Hepatocyte (in vitro differentiated cells): ENCODE measurements around the gene ITGA7. TPM values are rescaled to one million over a fixed set of nuclear protein-coding genes. Genes with fewer than 3 reads are reported as not detected.

ENCODE experiments used
- DNase-seq: peaks from one replicate; pipeline ENCODE4 v3.0.0-alpha.2; 2016; ENCODE audit warnings: low spot score
- H2AFZ ChIP-seq: fragments of 200-600 bp; sonication (generic); 2 replicates; pipeline ENCODE4 v1.6.0; 2016; ENCODE audit warnings: antibody characterized with exemption, mild to moderate bottlenecking
- H3K27ac ChIP-seq: fragments of 200-600 bp; sonication (generic); 2 replicates; pipeline ENCODE4 v1.5.1; 2016; ENCODE audit warnings: mild to moderate bottlenecking
- H3K27me3 ChIP-seq: fragments of 200-600 bp; sonication (generic); 2 replicates; pipeline ENCODE4 v1.6.1; 2016
- H3K36me3 ChIP-seq: fragments of 200-600 bp; sonication (generic); replicated peaks from 2 replicates; pipeline ENCODE4 v1.5.1; 2016; ENCODE audit warnings: low read depth; ENCODE audit not compliant: insufficient read depth
- H3K4me1 ChIP-seq: fragments of 200-600 bp; sonication (generic); 2 replicates; pipeline ENCODE4 v1.5.1; 2016; ENCODE audit warnings: mild to moderate bottlenecking, moderate library complexity; ENCODE audit not compliant: insufficient read depth
- H3K4me2 ChIP-seq: fragments of 200-600 bp; sonication (generic); 2 replicates; pipeline ENCODE4 v1.6.0; 2016
- H3K4me3 ChIP-seq: fragments of 200-600 bp; sonication (generic); 2 replicates; pipeline ENCODE4 v1.5.1; 2016; ENCODE audit warnings: mild to moderate bottlenecking
- H3K79me2 ChIP-seq: fragments of 200-600 bp; sonication (generic); 2 replicates; pipeline ENCODE4 v1.6.0; 2017; ENCODE audit warnings: mild to moderate bottlenecking
- H3K9me2 ChIP-seq: fragments of 200-600 bp; sonication (generic); replicated peaks from 2 replicates; pipeline ENCODE4 v1.6.0; 2017; ENCODE audit warnings: mild to moderate bottlenecking; ENCODE audit not compliant: insufficient read depth
- H3K9me3 ChIP-seq: fragments of 200-600 bp; sonication (generic); 2 replicates; pipeline ENCODE4 v1.5.1; 2016; ENCODE audit warnings: low read depth, mild to moderate bottlenecking
- H4K20me1 ChIP-seq: fragments of 200-600 bp; sonication (generic); 2 replicates; pipeline ENCODE4 v1.6.0; 2016; ENCODE audit warnings: mild to moderate bottlenecking; ENCODE audit not compliant: insufficient read depth, poor library complexity, severe bottlenecking
- CTCF ChIP-seq: fragments of 200-600 bp; sonication (generic); IDR thresholded peaks from 2 replicates; pipeline ENCODE4 v1.5.1; 2016; ENCODE audit warnings: antibody characterized with exemption, mild to moderate bottlenecking; ENCODE audit not compliant: poor library complexity
- EZH2 ChIP-seq: fragments of 200-600 bp; sonication (generic); IDR thresholded peaks from 2 replicates; pipeline ENCODE4 v1.6.1; 2016; ENCODE audit warnings: antibody characterized with exemption, mild to moderate bottlenecking, borderline replicate concordance
- EZH2phosphoT487 ChIP-seq: fragments of 200-600 bp; sonication (generic); IDR thresholded peaks from one replicate; pipeline ENCODE4 v1.6.1; 2018; ENCODE audit warnings: antibody characterized with exemption, mild to moderate bottlenecking, low read depth, moderate library complexity; ENCODE audit not compliant: unreplicated experiment, severe bottlenecking
- WGBS: methylation state at CpG from one replicate; pipeline ENCODE4 v1.1.6; 2016; ENCODE audit warnings: low lambda C conversion rate; ENCODE audit errors: missing lambda C conversion rate; 5-methylcytosine and 5-hydroxymethylcytosine counted together
- polyA plus RNA-seq: library from polyadenylated mRNA; unstranded; fragments of >200 nt; fragmentation: Nextera tagmentation; extraction: Ambion mirVana; gene quantifications from 2 replicates; pipeline ENCODE4 v1.2.1, GENCODE V29; 2016
- total RNA-seq: library from RNA; depleted of rRNA; stranded (reverse); fragments of >200 nt; gene quantifications from 2 replicates; pipeline ENCODE4 v1.2.3, GENCODE V29; 2014

ITGA7 gene
- total and polyA plus RNA-seq, 2 experiments from 2014 or later: 15.2 to 22.8 TPM

GRCh38 chr12:55657212-55657611 is 50.5 kb downstream of the ITGA7 start:
- no peak for TF ChIP-seq EZH2
- TF ChIP-seq CTCF: no peak
- TF ChIP-seq EZH2phosphoT487: no peak
- Histone ChIP-seq H2AFZ (no peak overlapping the region), H3K27ac (peak overlapping the region; percentile 67), H3K27me3 (no peaks in the 10 kb centered on the region), H3K4me1 (peaks cover 4% of the 10 kb centered on the region), H3K4me2 (no peak overlapping the region), H3K9me2 (no peaks in the 10 kb centered on the region), H3K36me3 (no peaks in the 10 kb centered on the region), H3K4me3 (no peak overlapping the region), H4K20me1 (no peaks in the 10 kb centered on the region), H3K9me3 (no peaks in the 10 kb centered on the region), H3K79me2 (no peaks in the 10 kb centered on the region)
- 87% methylated on average over 4 of the region's 4 CpGs for WGBS
- DNase-seq: peak; percentile 28

GRCh38 chr12:55654511-55655214 is 53.0 kb downstream of the ITGA7 start:
- Histone ChIP-seq H3K4me3 (no peak overlapping the region), H3K27ac (no peak overlapping the region), H3K9me3 (no peaks in the 10 kb centered on the region), H2AFZ (no peak overlapping the region), H3K9me2 (no peaks in the 10 kb centered on the region), H3K79me2 (no peaks in the 10 kb centered on the region), H3K27me3 (no peaks in the 10 kb centered on the region), H3K4me2 (no peak overlapping the region), H4K20me1 (no peaks in the 10 kb centered on the region), H3K4me1 (peaks cover 16% of the 10 kb centered on the region), H3K36me3 (no peaks in the 10 kb centered on the region)
- TF ChIP-seq EZH2phosphoT487: no peak
- TF ChIP-seq EZH2: no peak
- no peak for DNase-seq
- 91% methylated on average over 17 of the region's 17 CpGs for WGBS

GRCh38 chr12:55653031-55653430 is 54.7 kb downstream of the ITGA7 start:
- Histone ChIP-seq H3K4me2 (no peak overlapping the region), H3K79me2 (no peaks in the 10 kb centered on the region), H2AFZ (no peak overlapping the region), H3K9me3 (no peaks in the 10 kb centered on the region), H4K20me1 (no peaks in the 10 kb centered on the region), H3K4me1 (peaks cover 13% of the 10 kb centered on the region), H3K27ac (peak overlapping the region; percentile 21), H3K36me3 (no peaks in the 10 kb centered on the region), H3K4me3 (no peak overlapping the region), H3K9me2 (no peaks in the 10 kb centered on the region), H3K27me3 (no peaks in the 10 kb centered on the region)
- no peak for TF ChIP-seq EZH2
- no peak for TF ChIP-seq EZH2phosphoT487
- no peak for TF ChIP-seq CTCF
- 78% methylated on average over 3 of the region's 3 CpGs for WGBS
- DNase-seq: no peak

GRCh38 chr12:55652352-55652751 is 55.4 kb downstream of the ITGA7 start:
- no peak overlapping the region for H3K4me2 ChIP-seq
- no peaks in the 10 kb centered on the region for H3K9me3 ChIP-seq
- no peak for TF ChIP-seq EZH2phosphoT487
- TF ChIP-seq CTCF: no peak
- TF ChIP-seq EZH2: no peak
- DNase-seq: no peak
- H3K27ac ChIP-seq: peak overlapping the region; percentile 88
- WGBS: 91% methylated on average over 3 of the region's 3 CpGs
- no peaks in the 10 kb centered on the region for H3K9me2 ChIP-seq
- no peaks in the 10 kb centered on the region for H4K20me1 ChIP-seq
- H3K4me3 ChIP-seq: no peak overlapping the region
- no peak overlapping the region for H2AFZ ChIP-seq
- no peaks in the 10 kb centered on the region for H3K36me3 ChIP-seq
- no peaks in the 10 kb centered on the region for H3K79me2 ChIP-seq
- H3K4me1 ChIP-seq: peaks cover 13% of the 10 kb centered on the region
- H3K27me3 ChIP-seq: no peaks in the 10 kb centered on the region
